DND-41 (cell line): Measurements from ENCODE around the gene EIPR1.

Experiments used
- ATAC-seq: fragments of 200-7000 bp; cut with Tn5 transposase; 3 replicates; pipeline ENCODE4 v1.9.1; 2021; ENCODE audit warnings: low read depth; ENCODE audit not compliant: insufficient read depth
- DNase-seq: peaks from one replicate; pipeline ENCODE4 v3.0.0-alpha.2; 2020
- H2AFZ ChIP-seq: 2 replicates; pipeline ENCODE4 v1.6.0; 2012; ENCODE audit warnings: low read depth, low read length
- H3K27ac ChIP-seq: 2 replicates; pipeline ENCODE4 v1.5.1; 2012; ENCODE audit warnings: low read length, inconsistent platforms
- H3K27me3 ChIP-seq: fragments of 200-600 bp; sonication (generic); 2 replicates; pipeline ENCODE4 v1.6.0; 2012; ENCODE audit warnings: low read length, mild to moderate bottlenecking, inconsistent platforms; ENCODE audit not compliant: insufficient read depth, poor library complexity
- H3K36me3 ChIP-seq: 2 replicates; pipeline ENCODE4 v1.5.1; 2012; ENCODE audit warnings: low read length, inconsistent platforms; ENCODE audit not compliant: insufficient read depth
- H3K4me1 ChIP-seq: 2 replicates; pipeline ENCODE4 v1.5.1; 2012; ENCODE audit warnings: mild to moderate bottlenecking, low read length; ENCODE audit not compliant: insufficient read depth
- H3K4me2 ChIP-seq: 2 replicates; pipeline ENCODE4 v1.6.0; 2012; ENCODE audit warnings: mild to moderate bottlenecking, moderate library complexity, low read length, inconsistent platforms; ENCODE audit not compliant: insufficient read depth
- H3K4me3 ChIP-seq, 2 experiments: fragments of 200-600 bp in 1 of 2; shearing (Covaris generic) in 1 of 2; 2 replicates each; pipeline ENCODE4 v1.5.1; 2012 to 2016; ENCODE audit warnings: inconsistent platforms in 2 of 2, low read length in 2 of 2, mild to moderate bottlenecking in 2 of 2, low read depth in 1 of 2, moderate library complexity in 1 of 2
- H3K79me2 ChIP-seq: 2 replicates; pipeline ENCODE4 v1.6.0; 2012; ENCODE audit warnings: low read length, inconsistent platforms; ENCODE audit not compliant: insufficient read depth
- H3K9ac ChIP-seq: 2 replicates; pipeline ENCODE4 v1.6.0; 2012; ENCODE audit warnings: low read depth, mild to moderate bottlenecking, inconsistent platforms, low read length, moderate library complexity
- H3K9me3 ChIP-seq: 2 replicates; pipeline ENCODE4 v1.5.1; 2012; ENCODE audit warnings: low read length, moderate library complexity, mild to moderate bottlenecking, inconsistent platforms; ENCODE audit not compliant: insufficient read depth, severe bottlenecking
- H4K20me1 ChIP-seq: 2 replicates; pipeline ENCODE4 v1.6.0; 2012; ENCODE audit warnings: low read length; ENCODE audit not compliant: insufficient read depth
- CTCF ChIP-seq: IDR thresholded peaks from 2 replicates; pipeline ENCODE4 v1.5.1; 2012; ENCODE audit warnings: borderline replicate concordance, low read length, moderate library complexity, mild to moderate bottlenecking; ENCODE audit not compliant: poor library complexity, severe bottlenecking; ENCODE audit errors: extremely low read depth
- EZH2 ChIP-seq: IDR thresholded peaks from 3 replicates; pipeline ENCODE4 v1.6.1; 2012; ENCODE audit warnings: borderline replicate concordance, low read depth, mild to moderate bottlenecking, moderate library complexity, low read length, inconsistent platforms; ENCODE audit not compliant: severe bottlenecking

The EIPR1 gene

GRCh38 chr2:3323360-3324035, 54.1 kb downstream of the EIPR1 start:
- no peak for TF ChIP-seq EZH2
- no peak for TF ChIP-seq CTCF
- no peak for ATAC-seq
- no peaks in the 10 kb centered on the region for H4K20me1 ChIP-seq

DNA sequence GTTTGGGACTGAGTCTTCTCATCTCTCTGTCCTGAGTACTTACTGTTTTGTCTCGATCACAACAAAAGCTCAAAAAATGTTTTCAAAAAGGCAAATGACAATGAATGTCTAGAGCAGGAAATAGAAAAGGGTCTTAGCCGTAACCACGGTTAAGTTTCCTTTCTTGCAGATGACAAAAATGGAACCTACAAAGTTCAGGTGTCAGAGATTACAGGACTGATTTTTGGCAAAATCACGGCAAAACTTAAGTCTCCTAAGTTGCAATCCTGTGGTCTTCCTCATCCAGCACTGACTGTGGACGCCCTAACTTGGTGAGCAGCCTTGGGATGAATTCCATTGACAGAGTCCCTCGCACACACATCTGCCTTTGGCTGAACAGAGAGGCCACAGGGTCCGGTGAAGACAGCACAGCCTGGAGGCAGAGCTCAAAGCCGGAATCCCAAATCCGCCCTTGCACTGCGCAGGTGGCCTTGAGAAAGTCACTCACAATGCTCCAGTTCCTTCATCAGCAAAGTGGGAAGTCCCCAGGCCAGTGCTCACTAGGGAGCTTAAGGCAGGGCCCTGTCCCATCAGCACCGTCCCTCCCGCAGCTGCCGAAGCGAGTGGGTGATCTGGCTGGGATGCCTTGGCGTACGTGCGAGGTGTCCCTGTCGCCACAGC, 55.2 kb downstream of the EIPR1 start:
- Histone ChIP-seq H3K27ac (no peak overlapping the region), H3K27me3 (no peaks in the 10 kb centered on the region), H3K4me3 (no peak overlapping the region), H4K20me1 (no peaks in the 10 kb centered on the region), H3K79me2 (no peaks in the 10 kb centered on the region), H3K9ac (no peak overlapping the region), H3K9me3 (no peaks in the 10 kb centered on the region), H3K4me1 (no peaks in the 10 kb centered on the region), H3K36me3 (no peaks in the 10 kb centered on the region), H3K4me2 (no peak overlapping the region), H2AFZ (no peak overlapping the region)
- no peak for DNase-seq
- no peak for ATAC-seq
- TF ChIP-seq EZH2, result no peak
- no peak for TF ChIP-seq CTCF

More at GRCh38 chr2:3323360-3324035, 54.1 kb downstream of the EIPR1 start:
- Histone ChIP-seq H3K4me2 (no peak overlapping the region), H3K79me2 (no peaks in the 10 kb centered on the region), H3K27ac (no peak overlapping the region), H3K9ac (no peak overlapping the region), H3K9me3 (no peaks in the 10 kb centered on the region), H3K4me3 (no peak overlapping the region), H3K4me1 (no peaks in the 10 kb centered on the region), H2AFZ (no peak overlapping the region), H3K27me3 (no peaks in the 10 kb centered on the region), H3K36me3 (no peaks in the 10 kb centered on the region)
- no peak for DNase-seq

- Histone ChIP-seq H2AFZ (no peak overlapping the region), H3K27ac (no peak overlapping the region), H3K4me2 (no peak overlapping the region), H3K79me2 (no peaks in the 10 kb centered on the region), H3K27me3 (no peaks in the 10 kb centered on the region), H3K36me3 (no peaks in the 10 kb centered on the region), H3K4me3 (no peak overlapping the region), H3K9ac (no peak overlapping the region), H4K20me1 (no peaks in the 10 kb centered on the region), H3K4me1 (no peaks in the 10 kb centered on the region), H3K9me3 (no peaks in the 10 kb centered on the region)
- TF ChIP-seq CTCF (no peak), EZH2 (no peak)
- DNase-seq (no peak), ATAC-seq (no peak)
Observed at GRCh38 chr2:3321825-3322224, 55.8 kb downstream of the EIPR1 start.
